ENCODE results near the gene SFRP2. TPM values are rescaled to one million over a fixed set of nuclear protein-coding genes. Genes with fewer than 3 reads are reported as not detected.

Gene SFRP2
- total and polyA plus RNA-seq, 4 donors = 0.08 to 0.09 TPM; not detected in 2

DNA sequence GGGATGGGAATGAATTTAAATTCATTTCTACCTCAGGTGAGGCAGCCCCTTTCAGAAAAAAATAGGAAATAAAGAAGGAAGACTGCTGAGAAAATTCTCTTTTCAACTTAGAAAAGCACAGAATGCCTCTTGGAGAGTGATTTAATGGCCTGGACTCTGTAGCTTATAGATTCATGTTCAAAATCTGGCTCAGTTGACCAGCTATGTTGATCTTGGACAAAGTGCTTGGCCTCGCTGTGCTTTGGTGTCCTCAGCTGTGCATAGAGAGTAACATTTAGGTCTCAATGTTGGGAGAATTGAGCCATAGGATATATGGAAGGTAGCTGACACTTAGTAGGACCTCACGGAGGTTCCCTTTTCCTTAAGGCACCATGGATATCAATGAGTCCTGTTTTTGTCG is 49.7 kb upstream of the SFRP2 start (continued):
- TF ChIP-seq, protein P1, sequence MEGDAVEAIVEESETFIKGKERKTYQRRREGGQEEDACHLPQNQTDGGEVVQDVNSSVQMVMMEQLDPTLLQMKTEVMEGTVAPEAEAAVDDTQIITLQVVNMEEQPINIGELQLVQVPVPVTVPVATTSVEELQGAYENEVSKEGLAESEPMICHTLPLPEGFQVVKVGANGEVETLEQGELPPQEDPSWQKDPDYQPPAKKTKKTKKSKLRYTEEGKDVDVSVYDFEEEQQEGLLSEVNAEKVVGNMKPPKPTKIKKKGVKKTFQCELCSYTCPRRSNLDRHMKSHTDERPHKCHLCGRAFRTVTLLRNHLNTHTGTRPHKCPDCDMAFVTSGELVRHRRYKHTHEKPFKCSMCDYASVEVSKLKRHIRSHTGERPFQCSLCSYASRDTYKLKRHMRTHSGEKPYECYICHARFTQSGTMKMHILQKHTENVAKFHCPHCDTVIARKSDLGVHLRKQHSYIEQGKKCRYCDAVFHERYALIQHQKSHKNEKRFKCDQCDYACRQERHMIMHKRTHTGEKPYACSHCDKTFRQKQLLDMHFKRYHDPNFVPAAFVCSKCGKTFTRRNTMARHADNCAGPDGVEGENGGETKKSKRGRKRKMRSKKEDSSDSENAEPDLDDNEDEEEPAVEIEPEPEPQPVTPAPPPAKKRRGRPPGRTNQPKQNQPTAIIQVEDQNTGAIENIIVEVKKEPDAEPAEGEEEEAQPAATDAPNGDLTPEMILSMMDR (IDR thresholded peaks at IDR 0.05; ENCODE audit: low read depth, low read length, missing input control) = no peak
- TF ChIP-seq GABPA (IDR thresholded peaks at IDR 0.05 in 1 of 2, conservative IDR thresholded peaks at IDR 0.05 in 1 of 2) = no peak

DNA sequence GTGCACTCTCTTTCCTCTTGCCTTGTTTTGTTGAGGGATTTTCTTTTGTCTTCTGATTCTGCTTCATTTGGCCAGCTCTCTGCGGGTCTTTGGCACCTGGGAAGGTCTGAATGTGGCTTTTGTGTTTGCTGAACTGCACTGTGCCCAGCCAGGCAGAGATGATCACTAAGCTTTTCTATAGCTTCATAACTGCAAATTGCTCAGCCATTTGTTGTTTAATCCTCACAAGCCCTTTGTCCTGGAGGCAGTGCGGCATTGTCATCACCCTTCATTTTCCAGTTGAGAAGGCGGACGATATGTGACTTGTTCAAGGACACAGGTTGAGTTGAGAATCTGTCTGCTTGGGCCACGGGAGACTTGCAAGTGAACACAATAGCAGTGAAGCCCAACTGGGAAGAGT is 46.0 kb upstream of the SFRP2 start:
- H3K9ac ChIP-seq (ENCODE audit: low read depth in 1 of 2, low read length in 2 of 2) = no peak overlapping the region
- no peak for DNase-seq (ENCODE audit: low spot score)
- peaks cover 0 to 4% (median 0%) of the 10 kb centered on the region in 4 donors for H3K27me3 ChIP-seq (ENCODE audit: control insufficient read depth in 4 of 4, insufficient read depth in 4 of 4, low read length in 3 of 4)
- 76% methylated on average over 5 of the region's 5 CpGs for WGBS
- no peaks in the 10 kb centered on the region for H3K36me3 ChIP-seq (ENCODE audit: control insufficient read depth in 4 of 4, insufficient read depth in 3 of 4, low read depth in 1 of 4, low read length in 3 of 4)
- TF ChIP-seq EGR1 (IDR thresholded peaks at IDR 0.05; ENCODE audit: low read depth in 2 of 2) (no peak), TAF1 (conservative IDR thresholded peaks at IDR 0.05) (no peak), RAD21 (IDR thresholded peaks at IDR 0.05) (no peak)
- TF ChIP-seq, protein P2, sequence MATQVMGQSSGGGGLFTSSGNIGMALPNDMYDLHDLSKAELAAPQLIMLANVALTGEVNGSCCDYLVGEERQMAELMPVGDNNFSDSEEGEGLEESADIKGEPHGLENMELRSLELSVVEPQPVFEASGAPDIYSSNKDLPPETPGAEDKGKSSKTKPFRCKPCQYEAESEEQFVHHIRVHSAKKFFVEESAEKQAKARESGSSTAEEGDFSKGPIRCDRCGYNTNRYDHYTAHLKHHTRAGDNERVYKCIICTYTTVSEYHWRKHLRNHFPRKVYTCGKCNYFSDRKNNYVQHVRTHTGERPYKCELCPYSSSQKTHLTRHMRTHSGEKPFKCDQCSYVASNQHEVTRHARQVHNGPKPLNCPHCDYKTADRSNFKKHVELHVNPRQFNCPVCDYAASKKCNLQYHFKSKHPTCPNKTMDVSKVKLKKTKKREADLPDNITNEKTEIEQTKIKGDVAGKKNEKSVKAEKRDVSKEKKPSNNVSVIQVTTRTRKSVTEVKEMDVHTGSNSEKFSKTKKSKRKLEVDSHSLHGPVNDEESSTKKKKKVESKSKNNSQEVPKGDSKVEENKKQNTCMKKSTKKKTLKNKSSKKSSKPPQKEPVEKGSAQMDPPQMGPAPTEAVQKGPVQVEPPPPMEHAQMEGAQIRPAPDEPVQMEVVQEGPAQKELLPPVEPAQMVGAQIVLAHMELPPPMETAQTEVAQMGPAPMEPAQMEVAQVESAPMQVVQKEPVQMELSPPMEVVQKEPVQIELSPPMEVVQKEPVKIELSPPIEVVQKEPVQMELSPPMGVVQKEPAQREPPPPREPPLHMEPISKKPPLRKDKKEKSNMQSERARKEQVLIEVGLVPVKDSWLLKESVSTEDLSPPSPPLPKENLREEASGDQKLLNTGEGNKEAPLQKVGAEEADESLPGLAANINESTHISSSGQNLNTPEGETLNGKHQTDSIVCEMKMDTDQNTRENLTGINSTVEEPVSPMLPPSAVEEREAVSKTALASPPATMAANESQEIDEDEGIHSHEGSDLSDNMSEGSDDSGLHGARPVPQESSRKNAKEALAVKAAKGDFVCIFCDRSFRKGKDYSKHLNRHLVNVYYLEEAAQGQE (IDR thresholded peaks at IDR 0.05) = no peak
- H3K4me3 ChIP-seq (ENCODE audit: low read depth in 1 of 3, low read length in 3 of 3) = no peak overlapping the region
- no peak overlapping the region for H3K27ac ChIP-seq (ENCODE audit: low read depth in 1 of 2, low read length in 2 of 2)
- H3K9me3 ChIP-seq (ENCODE audit: control insufficient read depth in 4 of 4, low read length in 3 of 4) = no peaks in the 10 kb centered on the region
- H3K4me1 ChIP-seq (ENCODE audit: control insufficient read depth in 4 of 4, insufficient read depth in 4 of 4, low read length in 3 of 4) = no peaks in the 10 kb centered on the region

DNA sequence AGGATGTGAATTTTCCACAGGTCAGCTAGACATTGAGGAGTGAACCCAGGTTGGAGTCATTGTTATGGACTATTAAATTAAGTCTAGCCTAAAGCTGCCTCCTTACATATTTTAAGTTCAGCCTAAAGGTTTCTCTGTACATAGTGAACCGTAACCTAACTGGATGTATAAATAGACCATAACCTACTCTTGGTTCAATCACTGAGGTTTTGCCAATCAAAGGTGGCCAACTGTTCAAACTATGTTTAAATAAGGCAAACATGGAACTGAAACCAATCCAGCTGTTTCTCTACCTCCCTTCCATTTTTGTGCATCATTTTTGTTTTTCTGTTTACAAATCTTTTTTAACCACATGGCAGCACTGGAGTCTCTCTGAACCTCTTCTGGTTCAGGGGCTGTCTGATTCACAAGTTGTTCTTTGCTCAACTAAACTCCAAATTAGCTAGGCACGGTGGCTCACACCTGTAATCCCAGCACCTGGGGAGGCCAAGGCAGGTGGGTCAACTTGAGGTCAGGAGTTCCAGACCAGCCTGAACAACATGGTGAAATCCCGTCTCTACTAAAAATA is 43.9 kb upstream of the SFRP2 start:
- no peak overlapping the region for H3K27ac ChIP-seq (ENCODE audit: low read depth in 1 of 2, low read length in 2 of 2)
- 75% methylated on average over 3 of the region's 3 CpGs for WGBS
- TF ChIP-seq SP1 (IDR thresholded peaks at IDR 0.05) = no peak
- TF ChIP-seq RAD21 (IDR thresholded peaks at IDR 0.05) = no peak
- no peak for TF ChIP-seq YY1 (IDR thresholded peaks at IDR 0.05)
- no peak for TF ChIP-seq JUND (IDR thresholded peaks at IDR 0.05)
- TF ChIP-seq EGR1 (IDR thresholded peaks at IDR 0.05; ENCODE audit: low read depth in 2 of 2) = no peak
- TF ChIP-seq, protein P1 (IDR thresholded peaks at IDR 0.05; ENCODE audit: low read depth, low read length, missing input control) = no peak
- no peak for TF ChIP-seq TAF1 (conservative IDR thresholded peaks at IDR 0.05)
- TF ChIP-seq NR2F2 (IDR thresholded peaks at IDR 0.05) = no peak
- TF ChIP-seq RXRA (IDR thresholded peaks at IDR 0.05) = no peak
- TF ChIP-seq, protein P3, sequence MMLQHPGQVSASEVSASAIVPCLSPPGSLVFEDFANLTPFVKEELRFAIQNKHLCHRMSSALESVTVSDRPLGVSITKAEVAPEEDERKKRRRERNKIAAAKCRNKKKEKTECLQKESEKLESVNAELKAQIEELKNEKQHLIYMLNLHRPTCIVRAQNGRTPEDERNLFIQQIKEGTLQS (IDR thresholded peaks at IDR 0.05) = no peak
- TF ChIP-seq FOXA1 (IDR thresholded peaks at IDR 0.05) = no peak
- no peak for TF ChIP-seq GABPA (IDR thresholded peaks at IDR 0.05 in 1 of 2, conservative IDR thresholded peaks at IDR 0.05 in 1 of 2)
- TF ChIP-seq, protein P2 (IDR thresholded peaks at IDR 0.05) = no peak
- TF ChIP-seq, protein P4, sequence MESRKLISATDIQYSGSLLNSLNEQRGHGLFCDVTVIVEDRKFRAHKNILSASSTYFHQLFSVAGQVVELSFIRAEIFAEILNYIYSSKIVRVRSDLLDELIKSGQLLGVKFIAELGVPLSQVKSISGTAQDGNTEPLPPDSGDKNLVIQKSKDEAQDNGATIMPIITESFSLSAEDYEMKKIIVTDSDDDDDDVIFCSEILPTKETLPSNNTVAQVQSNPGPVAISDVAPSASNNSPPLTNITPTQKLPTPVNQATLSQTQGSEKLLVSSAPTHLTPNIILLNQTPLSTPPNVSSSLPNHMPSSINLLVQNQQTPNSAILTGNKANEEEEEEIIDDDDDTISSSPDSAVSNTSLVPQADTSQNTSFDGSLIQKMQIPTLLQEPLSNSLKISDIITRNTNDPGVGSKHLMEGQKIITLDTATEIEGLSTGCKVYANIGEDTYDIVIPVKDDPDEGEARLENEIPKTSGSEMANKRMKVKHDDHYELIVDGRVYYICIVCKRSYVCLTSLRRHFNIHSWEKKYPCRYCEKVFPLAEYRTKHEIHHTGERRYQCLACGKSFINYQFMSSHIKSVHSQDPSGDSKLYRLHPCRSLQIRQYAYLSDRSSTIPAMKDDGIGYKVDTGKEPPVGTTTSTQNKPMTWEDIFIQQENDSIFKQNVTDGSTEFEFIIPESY (IDR thresholded peaks at IDR 0.05) = no peak
- TF ChIP-seq HNF4G (IDR thresholded peaks at IDR 0.05) = no peak
- H3K9me3 ChIP-seq (ENCODE audit: control insufficient read depth in 4 of 4, low read length in 3 of 4) = no peaks in the 10 kb centered on the region
- no peaks in the 10 kb centered on the region for H3K4me1 ChIP-seq (ENCODE audit: control insufficient read depth in 4 of 4, insufficient read depth in 4 of 4, low read length in 3 of 4)
- H3K27me3 ChIP-seq (ENCODE audit: control insufficient read depth in 4 of 4, insufficient read depth in 4 of 4, low read length in 3 of 4) = peaks cover 0 to 4% (median 0%) of the 10 kb centered on the region in 4 donors
- no peaks in the 10 kb centered on the region for H3K36me3 ChIP-seq (ENCODE audit: control insufficient read depth in 4 of 4, insufficient read depth in 3 of 4, low read depth in 1 of 4, low read length in 3 of 4)
- no peak overlapping the region for H3K9ac ChIP-seq (ENCODE audit: low read depth in 1 of 2, low read length in 2 of 2)
- H3K4me3 ChIP-seq (ENCODE audit: low read depth in 1 of 3, low read length in 3 of 3) = no peak overlapping the region
- no peak for DNase-seq (ENCODE audit: low spot score)
